Osteocyte (in vitro differentiated cells): Measurements from ENCODE around the gene SSTR3. TPM values are rescaled to one million over a fixed set of nuclear protein-coding genes. Genes with fewer than 3 reads are reported as not detected.

ENCODE experiments used
- DNase-seq: peaks from one replicate; pipeline ENCODE4 v3.0.0; 2021; ENCODE audit warnings: mixed read lengths; ENCODE audit not compliant: unreplicated experiment; ENCODE audit errors: extremely low spot score
- H3K27ac Mint-ChIP-seq: one replicate; pipeline ENCODE4 v1.8.0; 2021; ENCODE audit warnings: mild to moderate bottlenecking, mixed read lengths; ENCODE audit not compliant: unreplicated experiment
- H3K27me3 Mint-ChIP-seq: one replicate; pipeline ENCODE4 v1.8.0; 2021; ENCODE audit warnings: mixed read lengths; ENCODE audit not compliant: unreplicated experiment
- H3K36me3 Mint-ChIP-seq: one replicate; pipeline ENCODE4 v1.8.0; 2021; ENCODE audit warnings: mixed read lengths; ENCODE audit not compliant: unreplicated experiment
- H3K4me1 Mint-ChIP-seq: one replicate; pipeline ENCODE4 v1.8.0; 2021; ENCODE audit warnings: mixed read lengths; ENCODE audit not compliant: unreplicated experiment
- H3K4me3 Mint-ChIP-seq: one replicate; pipeline ENCODE4 v1.8.0; 2021; ENCODE audit warnings: mild to moderate bottlenecking, moderate library complexity, mixed read lengths; ENCODE audit not compliant: unreplicated experiment
- H3K9me3 Mint-ChIP-seq: one replicate; pipeline ENCODE4 v1.8.0; 2021; ENCODE audit warnings: mixed read lengths; ENCODE audit not compliant: unreplicated experiment
- CTCF ChIP-seq: fragments of 200-600 bp; sonication (generic); IDR thresholded peaks from 2 replicates; pipeline ENCODE4 v1.5.0; 2021; ENCODE audit warnings: antibody characterized with exemption, mild to moderate bottlenecking, moderate library complexity
- total RNA-seq: library from RNA; stranded (reverse); gene quantifications from 2 replicates; pipeline ENCODE4 v1.2.1, GENCODE V29; 2021

SSTR3 gene
- total RNA-seq, 1 donor from 2014 or later, result not detected

GRCh38 chr22:37242395-37242918 lies 30.2 kb upstream of the SSTR3 start:
- TF ChIP-seq CTCF, result no peak
- DNase-seq, result no peak
- H3K4me1 Mint-ChIP-seq, result peaks cover 6% of the 10 kb centered on the region
- peaks cover 7% of the 10 kb centered on the region for H3K27me3 Mint-ChIP-seq
- no peak overlapping the region for H3K27ac Mint-ChIP-seq
- H3K36me3 Mint-ChIP-seq, result no peaks in the 10 kb centered on the region
- no peak overlapping the region for H3K4me3 Mint-ChIP-seq
- H3K9me3 Mint-ChIP-seq, result no peaks in the 10 kb centered on the region

GRCh38 chr22:37241351-37242142 lies 29.3 kb upstream of the SSTR3 start:
- no peak for TF ChIP-seq CTCF
- no peak for DNase-seq
- Mint-ChIP-seq H3K9me3 (no peaks in the 10 kb centered on the region), H3K4me1 (peaks cover 8% of the 10 kb centered on the region), H3K27ac (no peak overlapping the region), H3K27me3 (peaks cover 5% of the 10 kb centered on the region), H3K4me3 (no peak overlapping the region), H3K36me3 (no peaks in the 10 kb centered on the region)

DNA sequence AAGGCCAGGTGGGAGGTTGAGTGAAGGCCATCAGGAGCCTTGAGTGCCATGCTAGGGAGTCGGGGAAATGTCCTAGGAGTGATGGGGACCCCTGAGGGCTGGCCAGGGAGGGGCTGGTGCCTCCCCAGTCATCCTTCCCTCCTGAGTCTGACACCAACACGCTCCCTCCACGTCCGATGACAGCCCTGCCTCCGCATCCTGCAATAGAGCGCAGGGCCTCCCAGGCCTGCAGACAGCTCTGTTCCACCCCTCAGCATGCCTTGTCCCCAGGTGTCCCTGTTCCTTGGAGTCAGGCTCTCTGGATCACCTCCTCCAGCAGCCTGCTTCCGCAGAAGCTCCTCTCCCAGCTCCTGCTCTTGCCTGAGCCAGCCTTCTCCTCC lies 28.7 kb upstream of the SSTR3 start:
- no peak for TF ChIP-seq CTCF
- no peak for DNase-seq
- Mint-ChIP-seq H3K27me3 (peaks cover 5% of the 10 kb centered on the region), H3K36me3 (no peaks in the 10 kb centered on the region), H3K9me3 (no peaks in the 10 kb centered on the region), H3K4me1 (peaks cover 8% of the 10 kb centered on the region), H3K4me3 (no peak overlapping the region), H3K27ac (no peak overlapping the region)

- Mint-ChIP-seq H3K36me3 (no peaks in the 10 kb centered on the region), H3K4me3 (no peak overlapping the region), H3K4me1 (peaks cover 8% of the 10 kb centered on the region), H3K27me3 (peaks cover 7% of the 10 kb centered on the region), H3K9me3 (no peaks in the 10 kb centered on the region), H3K27ac (no peak overlapping the region)
- no peak for DNase-seq
- no peak for TF ChIP-seq CTCF
Observed at GRCh38 chr22:37240240-37240940, 28.1 kb upstream of the SSTR3 start.
